Measurements from ENCODE around the gene GALNT4. TPM values are rescaled to one million over a fixed set of nuclear protein-coding genes. Genes with fewer than 3 reads are reported as not detected.
A peak's percentile ranks its signal among the peaks of the same experiment; 100 is the strongest.

The GALNT4 gene
- total and polyA plus RNA-seq, 4 donors: 3.0 to 16.0 (median 7.0) TPM

DNA sequence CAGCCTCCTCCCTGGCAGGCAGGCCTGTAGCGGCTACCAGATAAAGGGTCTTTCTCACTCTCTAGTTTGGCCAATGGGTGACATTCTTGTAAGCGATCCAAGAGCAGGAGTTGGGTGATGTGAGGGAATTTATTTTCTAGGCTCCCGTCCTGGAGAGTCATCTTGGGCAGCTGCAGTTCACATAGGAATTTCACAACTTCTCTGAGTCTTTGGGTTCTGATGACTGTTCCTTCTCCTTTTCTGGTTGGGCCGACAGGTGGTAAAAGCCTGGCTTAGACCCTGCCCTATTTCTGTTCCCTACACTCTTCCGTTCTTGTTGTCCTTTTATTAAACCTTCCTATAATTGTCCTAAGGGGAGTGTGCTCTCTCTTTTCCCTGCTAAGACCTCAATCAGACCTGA, 43.9 kb upstream of the GALNT4 start:
- Histone ChIP-seq H3K27ac (ENCODE audit: low read depth in 1 of 2, low read length in 1 of 2) (no peak overlapping the region), H3K9me3 (ENCODE audit: control insufficient read depth in 4 of 4, insufficient read depth in 3 of 4, low read length in 3 of 4) (no peaks in the 10 kb centered on the region), H3K4me3 (no peak overlapping the region), H3K27me3 (ENCODE audit: control insufficient read depth in 3 of 3, insufficient read depth in 3 of 3, low read length in 2 of 3) (no peaks in the 10 kb centered on the region), H3K4me1 (ENCODE audit: control insufficient read depth in 5 of 5, insufficient read depth in 5 of 5, low read length in 5 of 5) (peaks cover 0 to 9% (median 0%) of the 10 kb centered on the region in 5 donors), H3K36me3 (ENCODE audit: control insufficient read depth in 4 of 4, insufficient read depth in 4 of 4, low read length in 4 of 4) (no peaks in the 10 kb centered on the region), H3K9ac (ENCODE audit: insufficient read depth in 1 of 2, low read length in 2 of 2) (no peak overlapping the region)
- whole genome bisulfite sequencing, 2 donors: 51 to 65% methylated on average over 5 of the region's 5 CpGs
- ATAC-seq (ENCODE audit: insufficient read depth, low FRiP score): no peak
- peak in 2 of 3 donors; percentile 20 to 25 for DNase-seq
- TF ChIP-seq, protein P1, sequence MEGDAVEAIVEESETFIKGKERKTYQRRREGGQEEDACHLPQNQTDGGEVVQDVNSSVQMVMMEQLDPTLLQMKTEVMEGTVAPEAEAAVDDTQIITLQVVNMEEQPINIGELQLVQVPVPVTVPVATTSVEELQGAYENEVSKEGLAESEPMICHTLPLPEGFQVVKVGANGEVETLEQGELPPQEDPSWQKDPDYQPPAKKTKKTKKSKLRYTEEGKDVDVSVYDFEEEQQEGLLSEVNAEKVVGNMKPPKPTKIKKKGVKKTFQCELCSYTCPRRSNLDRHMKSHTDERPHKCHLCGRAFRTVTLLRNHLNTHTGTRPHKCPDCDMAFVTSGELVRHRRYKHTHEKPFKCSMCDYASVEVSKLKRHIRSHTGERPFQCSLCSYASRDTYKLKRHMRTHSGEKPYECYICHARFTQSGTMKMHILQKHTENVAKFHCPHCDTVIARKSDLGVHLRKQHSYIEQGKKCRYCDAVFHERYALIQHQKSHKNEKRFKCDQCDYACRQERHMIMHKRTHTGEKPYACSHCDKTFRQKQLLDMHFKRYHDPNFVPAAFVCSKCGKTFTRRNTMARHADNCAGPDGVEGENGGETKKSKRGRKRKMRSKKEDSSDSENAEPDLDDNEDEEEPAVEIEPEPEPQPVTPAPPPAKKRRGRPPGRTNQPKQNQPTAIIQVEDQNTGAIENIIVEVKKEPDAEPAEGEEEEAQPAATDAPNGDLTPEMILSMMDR (IDR thresholded peaks at IDR 0.05; ENCODE audit: control extremely low read depth, extremely low read depth): no peak

DNA sequence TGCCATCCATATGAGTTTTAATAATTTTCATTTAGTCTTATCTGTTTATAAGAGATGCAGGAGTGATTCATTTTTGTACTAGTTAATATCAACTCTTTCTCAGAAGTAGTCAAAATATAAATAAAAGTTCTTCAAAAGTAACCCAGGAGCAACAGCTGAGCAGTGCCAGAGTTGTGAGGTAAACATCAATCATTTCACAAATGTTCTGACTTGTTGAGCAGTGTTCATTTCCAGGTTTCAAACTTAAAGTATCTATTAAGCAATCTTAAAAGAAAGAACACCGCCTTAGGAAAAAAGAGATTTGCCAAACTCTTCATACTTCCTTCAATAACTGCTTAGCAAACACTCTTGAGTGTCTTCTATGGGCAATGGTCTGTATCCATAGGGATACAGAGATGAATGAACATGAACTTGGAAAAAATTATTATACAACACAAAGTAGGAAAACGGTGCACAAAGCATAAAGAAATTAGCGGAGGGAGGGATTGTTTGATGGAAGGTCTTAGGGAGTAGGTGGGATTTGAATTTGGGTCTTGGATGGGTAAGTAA, 43.2 kb upstream of the GALNT4 start:
- WGBS, 2 donors: 65 to 83% methylated on average over 3 of the region's 3 CpGs
- TF ChIP-seq, protein P1 (IDR thresholded peaks at IDR 0.05; ENCODE audit: control extremely low read depth, extremely low read depth): no peak
- no peak overlapping the region for H3K9ac ChIP-seq (ENCODE audit: insufficient read depth in 1 of 2, low read length in 2 of 2)
- ATAC-seq (ENCODE audit: insufficient read depth, low FRiP score): peak; percentile 35
- H3K27me3 ChIP-seq (ENCODE audit: control insufficient read depth in 3 of 3, insufficient read depth in 3 of 3, low read length in 2 of 3): no peaks in the 10 kb centered on the region
- H3K4me3 ChIP-seq: no peak overlapping the region
- H3K36me3 ChIP-seq (ENCODE audit: control insufficient read depth in 4 of 4, insufficient read depth in 4 of 4, low read length in 4 of 4): no peaks in the 10 kb centered on the region
- no peak for DNase-seq
- peaks cover 0 to 9% (median 0%) of the 10 kb centered on the region in 5 donors for H3K4me1 ChIP-seq (ENCODE audit: control insufficient read depth in 5 of 5, insufficient read depth in 5 of 5, low read length in 5 of 5)
- H3K27ac ChIP-seq (ENCODE audit: low read depth in 1 of 2, low read length in 1 of 2): no peak overlapping the region
- H3K9me3 ChIP-seq (ENCODE audit: control insufficient read depth in 4 of 4, insufficient read depth in 3 of 4, low read length in 3 of 4): no peaks in the 10 kb centered on the region

DNA sequence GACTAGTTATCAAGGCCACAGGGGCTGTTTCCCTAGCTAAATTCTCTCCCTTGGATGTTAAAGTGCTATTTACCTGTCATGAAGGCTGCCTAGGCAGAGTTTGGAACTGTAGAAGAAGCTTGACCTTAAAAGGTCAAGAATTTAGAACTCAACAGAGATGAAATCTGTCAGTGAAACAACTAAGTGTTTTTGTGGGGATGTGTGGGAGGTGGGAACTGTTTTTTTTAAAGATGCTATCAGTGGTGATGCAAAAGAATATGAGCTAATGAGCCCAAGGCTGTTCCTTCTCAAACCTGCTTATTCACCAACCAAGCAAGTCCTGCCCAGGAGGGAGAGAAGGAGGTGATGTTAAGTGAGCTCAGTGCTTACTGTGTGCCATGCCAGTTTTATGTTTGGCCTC, 42.0 kb upstream of the GALNT4 start:
- DNase-seq: no peak

More for the DNA sequence above, 42.0 kb upstream of the GALNT4 start:
- H3K36me3 ChIP-seq (ENCODE audit: control insufficient read depth in 4 of 4, insufficient read depth in 4 of 4, low read length in 4 of 4): no peaks in the 10 kb centered on the region
- no peak overlapping the region for H3K9ac ChIP-seq (ENCODE audit: insufficient read depth in 1 of 2, low read length in 2 of 2)
- no peaks in the 10 kb centered on the region for H3K27me3 ChIP-seq (ENCODE audit: control insufficient read depth in 3 of 3, insufficient read depth in 3 of 3, low read length in 2 of 3)
- peaks cover 0 to 9% (median 0%) of the 10 kb centered on the region in 5 donors for H3K4me1 ChIP-seq (ENCODE audit: control insufficient read depth in 5 of 5, insufficient read depth in 5 of 5, low read length in 5 of 5)
- no peaks in the 10 kb centered on the region for H3K9me3 ChIP-seq (ENCODE audit: control insufficient read depth in 4 of 4, insufficient read depth in 3 of 4, low read length in 3 of 4)
- TF ChIP-seq, protein P1 (IDR thresholded peaks at IDR 0.05; ENCODE audit: control extremely low read depth, extremely low read depth): no peak
- no peak for ATAC-seq (ENCODE audit: insufficient read depth, low FRiP score)
- no peak overlapping the region for H3K27ac ChIP-seq (ENCODE audit: low read depth in 1 of 2, low read length in 1 of 2)
- H3K4me3 ChIP-seq: no peak overlapping the region

All from lung (tissue), 12 donors.